Inflammatory macrophage treated with lipopolysaccharide for 1 hour (primary cell): Measurements from ENCODE around the gene CCDC34.

ENCODE experiments used
- DNase-seq, 2 donors: peaks; one replicate each; pipeline ENCODE4 v3.0.0-alpha.2; 2020 to 2022

The CCDC34 gene

GRCh38 chr11:27315836-27316235 lies 47.2 kb downstream of the CCDC34 start:
- no peak for DNase-seq

- DNase-seq = no peak
Measured at GRCh38 chr11:27313157-27313821, 49.7 kb downstream of the CCDC34 start.

- no peak for DNase-seq
Measured at GRCh38 chr11:27312110-27312509, 50.9 kb downstream of the CCDC34 start.

- DNase-seq = no peak
Measured at GRCh38 chr11:27310707-27311106, 52.3 kb downstream of the CCDC34 start.

- DNase-seq = no peak
Measured at GRCh38 chr11:27310182-27310581, 52.8 kb downstream of the CCDC34 start.

GRCh38 chr11:27309046-27309445 lies 54.0 kb downstream of the CCDC34 start:
- no peak for DNase-seq

- DNase-seq = no peak
Measured at GRCh38 chr11:27307232-27307631, 55.8 kb downstream of the CCDC34 start.

- no peak for DNase-seq
Measured at GRCh38 chr11:27305751-27306150, 57.3 kb downstream of the CCDC34 start.

GRCh38 chr11:27304514-27304913 lies 58.5 kb downstream of the CCDC34 start:
- DNase-seq = no peak

GRCh38 chr11:27303903-27304302 lies 59.1 kb downstream of the CCDC34 start:
- no peak for DNase-seq

- no peak for DNase-seq
Measured at GRCh38 chr11:27300974-27301373, 62.0 kb downstream of the CCDC34 start.

- no peak for DNase-seq
Measured at GRCh38 chr11:27297616-27298015, 65.4 kb downstream of the CCDC34 start.

- no peak for DNase-seq
Measured at GRCh38 chr11:27296497-27296896, 66.5 kb downstream of the CCDC34 start.

GRCh38 chr11:27295928-27296327 lies 67.1 kb downstream of the CCDC34 start:
- DNase-seq = no peak

- no peak for DNase-seq
Measured at GRCh38 chr11:27294654-27295053, 68.4 kb downstream of the CCDC34 start.

- DNase-seq = no peak
Measured at GRCh38 chr11:27293515-27294417, 69.2 kb downstream of the CCDC34 start.

GRCh38 chr11:27292637-27293010 lies 70.4 kb downstream of the CCDC34 start:
- no peak for DNase-seq

GRCh38 chr11:27291954-27292636 lies 70.9 kb downstream of the CCDC34 start:
- no peak for DNase-seq

- DNase-seq = no peak
Measured at GRCh38 chr11:27291302-27291889, 71.6 kb downstream of the CCDC34 start.

- DNase-seq = no peak
Measured at GRCh38 chr11:27290261-27291050, 72.6 kb downstream of the CCDC34 start.
